ENCODE measurements around the gene STXBP4.

Gene STXBP4

DNA sequence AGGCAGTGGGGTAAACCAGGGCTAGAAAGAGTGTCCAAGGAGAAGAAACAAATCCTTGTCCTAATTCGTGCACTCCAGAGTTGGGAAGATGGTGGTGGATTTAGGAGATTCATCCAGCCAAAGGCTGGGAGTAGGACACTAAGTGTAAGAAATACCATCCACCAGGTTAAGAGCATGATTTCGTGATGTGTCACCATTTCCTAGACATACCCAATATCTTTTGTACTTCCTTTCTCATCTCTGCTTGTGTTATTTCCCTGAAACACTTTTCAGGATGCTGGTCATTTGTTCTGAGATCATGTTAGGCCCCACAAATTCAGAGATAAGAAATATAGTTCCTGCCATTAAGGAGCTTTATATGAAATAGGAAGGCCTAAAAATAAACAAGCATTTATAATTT, 189.9 kb downstream of the STXBP4 start:
- no peaks in the 10 kb centered on the region for H3K9me3 ChIP-seq (ENCODE audit: control insufficient read depth in 1 of 2, low read length in 2 of 2)
- H3K27ac ChIP-seq (ENCODE audit: low read depth, low read length), result no peak overlapping the region
- H3K4me1 ChIP-seq (ENCODE audit: control insufficient read depth in 1 of 2, insufficient read depth in 2 of 2, low read length in 2 of 2), result no peaks in the 10 kb centered on the region
- H3K27me3 ChIP-seq (ENCODE audit: control insufficient read depth in 1 of 2, insufficient read depth in 2 of 2, low read length in 2 of 2), result no peaks in the 10 kb centered on the region
- H3K9ac ChIP-seq (ENCODE audit: low read depth in 1 of 2, low read length in 2 of 2), result no peak overlapping the region
- H3K36me3 ChIP-seq (ENCODE audit: control insufficient read depth in 1 of 2, insufficient read depth in 2 of 2, low read length in 2 of 2), result peaks cover 0 to 4% of the 10 kb centered on the region in 2 donors
- no peak overlapping the region for H3K4me3 ChIP-seq (ENCODE audit: low read depth in 1 of 2, low read length in 2 of 2)

DNA sequence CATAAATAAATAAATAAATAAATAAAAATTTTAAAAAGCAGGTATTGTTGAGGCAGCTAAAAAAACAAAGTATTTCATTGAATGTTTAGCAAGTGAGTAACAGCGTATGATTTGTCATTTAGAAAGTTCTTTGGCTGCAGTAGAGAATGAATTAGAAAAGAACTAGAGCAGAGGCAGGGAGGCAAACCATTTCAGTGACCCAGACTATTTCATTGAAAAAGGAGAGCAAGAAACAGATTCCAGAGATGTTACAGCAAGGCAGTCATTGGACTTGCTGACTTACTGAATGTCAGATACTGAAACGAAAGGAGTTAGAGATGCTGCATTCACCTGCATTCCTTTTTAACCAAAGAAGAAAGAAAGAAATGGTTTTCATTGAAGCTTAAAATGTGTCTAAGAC, 190.7 kb downstream of the STXBP4 start:
- Histone ChIP-seq H3K27me3 (ENCODE audit: control insufficient read depth in 1 of 2, insufficient read depth in 2 of 2, low read length in 2 of 2) (no peaks in the 10 kb centered on the region), H3K27ac (ENCODE audit: low read depth, low read length) (no peak overlapping the region)

GRCh38 chr17:55160501-55160900, 191.9 kb downstream of the STXBP4 start:
- Histone ChIP-seq H3K9ac (ENCODE audit: low read depth in 1 of 2, low read length in 2 of 2) (no peak overlapping the region), H3K4me3 (ENCODE audit: low read depth in 1 of 2, low read length in 2 of 2) (no peak overlapping the region), H3K4me1 (ENCODE audit: control insufficient read depth in 1 of 2, insufficient read depth in 2 of 2, low read length in 2 of 2) (no peaks in the 10 kb centered on the region), H3K27me3 (ENCODE audit: control insufficient read depth in 1 of 2, insufficient read depth in 2 of 2, low read length in 2 of 2) (no peaks in the 10 kb centered on the region), H3K9me3 (ENCODE audit: control insufficient read depth in 1 of 2, low read length in 2 of 2) (no peaks in the 10 kb centered on the region), H3K36me3 (ENCODE audit: control insufficient read depth in 1 of 2, insufficient read depth in 2 of 2, low read length in 2 of 2) (peaks cover 0 to 4% of the 10 kb centered on the region in 2 donors), H3K27ac (ENCODE audit: low read depth, low read length) (no peak overlapping the region)

More for the DNA sequence above, 190.7 kb downstream of the STXBP4 start:
- no peaks in the 10 kb centered on the region for H3K4me1 ChIP-seq (ENCODE audit: control insufficient read depth in 1 of 2, insufficient read depth in 2 of 2, low read length in 2 of 2)
- peaks cover 0 to 4% of the 10 kb centered on the region in 2 donors for H3K36me3 ChIP-seq (ENCODE audit: control insufficient read depth in 1 of 2, insufficient read depth in 2 of 2, low read length in 2 of 2)
- H3K9ac ChIP-seq (ENCODE audit: low read depth in 1 of 2, low read length in 2 of 2), result no peak overlapping the region
- no peak overlapping the region for H3K4me3 ChIP-seq (ENCODE audit: low read depth in 1 of 2, low read length in 2 of 2)
- no peaks in the 10 kb centered on the region for H3K9me3 ChIP-seq (ENCODE audit: control insufficient read depth in 1 of 2, low read length in 2 of 2)

GRCh38 chr17:55161935-55162555, 193.5 kb downstream of the STXBP4 start:
- Histone ChIP-seq H3K27me3 (ENCODE audit: control insufficient read depth in 1 of 2, insufficient read depth in 2 of 2, low read length in 2 of 2) (no peaks in the 10 kb centered on the region), H3K36me3 (ENCODE audit: control insufficient read depth in 1 of 2, insufficient read depth in 2 of 2, low read length in 2 of 2) (peaks cover 0 to 4% of the 10 kb centered on the region in 2 donors), H3K4me1 (ENCODE audit: control insufficient read depth in 1 of 2, insufficient read depth in 2 of 2, low read length in 2 of 2) (no peaks in the 10 kb centered on the region), H3K9ac (ENCODE audit: low read depth in 1 of 2, low read length in 2 of 2) (no peak overlapping the region), H3K27ac (ENCODE audit: low read depth, low read length) (no peak overlapping the region), H3K4me3 (ENCODE audit: low read depth in 1 of 2, low read length in 2 of 2) (no peak overlapping the region), H3K9me3 (ENCODE audit: control insufficient read depth in 1 of 2, low read length in 2 of 2) (no peaks in the 10 kb centered on the region)

GRCh38 chr17:55162556-55162946, 194.0 kb downstream of the STXBP4 start:
- Histone ChIP-seq H3K27me3 (ENCODE audit: control insufficient read depth in 1 of 2, insufficient read depth in 2 of 2, low read length in 2 of 2) (no peaks in the 10 kb centered on the region), H3K9ac (ENCODE audit: low read depth in 1 of 2, low read length in 2 of 2) (no peak overlapping the region), H3K36me3 (ENCODE audit: control insufficient read depth in 1 of 2, insufficient read depth in 2 of 2, low read length in 2 of 2) (peaks cover 0 to 4% of the 10 kb centered on the region in 2 donors), H3K27ac (ENCODE audit: low read depth, low read length) (no peak overlapping the region), H3K4me3 (ENCODE audit: low read depth in 1 of 2, low read length in 2 of 2) (no peak overlapping the region), H3K9me3 (ENCODE audit: control insufficient read depth in 1 of 2, low read length in 2 of 2) (no peaks in the 10 kb centered on the region), H3K4me1 (ENCODE audit: control insufficient read depth in 1 of 2, insufficient read depth in 2 of 2, low read length in 2 of 2) (peaks cover 0 to 5% of the 10 kb centered on the region in 2 donors)

DNA sequence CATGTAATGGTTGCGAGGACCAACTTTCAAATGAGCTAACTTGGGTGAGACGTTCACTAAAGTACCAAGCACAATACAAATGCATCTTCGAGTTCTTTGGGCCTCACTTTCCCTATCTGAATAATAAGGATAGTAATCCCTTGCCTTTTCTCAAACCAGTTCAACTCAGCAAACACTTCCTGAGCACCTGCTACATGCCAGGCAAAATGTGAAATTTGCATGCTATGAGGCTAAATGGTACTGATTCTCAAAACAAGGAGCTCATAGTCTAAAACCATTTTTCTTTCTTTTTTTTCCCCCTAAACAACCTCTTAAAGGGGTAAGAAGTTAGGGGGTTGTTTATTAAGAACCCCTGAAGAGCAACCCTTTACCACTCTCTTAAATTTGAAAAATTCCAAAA, 194.8 kb downstream of the STXBP4 start:
- Histone ChIP-seq H3K27me3 (ENCODE audit: control insufficient read depth in 1 of 2, insufficient read depth in 2 of 2, low read length in 2 of 2) (no peaks in the 10 kb centered on the region), H3K36me3 (ENCODE audit: control insufficient read depth in 1 of 2, insufficient read depth in 2 of 2, low read length in 2 of 2) (peaks cover 0 to 4% of the 10 kb centered on the region in 2 donors), H3K4me1 (ENCODE audit: control insufficient read depth in 1 of 2, insufficient read depth in 2 of 2, low read length in 2 of 2) (peaks cover 0 to 7% of the 10 kb centered on the region in 2 donors), H3K27ac (ENCODE audit: low read depth, low read length) (no peak overlapping the region), H3K4me3 (ENCODE audit: low read depth in 1 of 2, low read length in 2 of 2) (no peak overlapping the region), H3K9me3 (ENCODE audit: control insufficient read depth in 1 of 2, low read length in 2 of 2) (no peaks in the 10 kb centered on the region), H3K9ac (ENCODE audit: low read depth in 1 of 2, low read length in 2 of 2) (no peak overlapping the region)

GRCh38 chr17:55166506-55166905, 197.9 kb downstream of the STXBP4 start:
- H3K9ac ChIP-seq (ENCODE audit: low read depth in 1 of 2, low read length in 2 of 2), result no peak overlapping the region

GRCh38 chr17:55167024-55167725, 198.6 kb downstream of the STXBP4 start:
- no peak overlapping the region for H3K4me3 ChIP-seq (ENCODE audit: low read depth in 1 of 2, low read length in 2 of 2)
- H3K27me3 ChIP-seq (ENCODE audit: control insufficient read depth in 1 of 2, insufficient read depth in 2 of 2, low read length in 2 of 2), result no peaks in the 10 kb centered on the region
- H3K27ac ChIP-seq (ENCODE audit: low read depth, low read length), result no peak overlapping the region
- H3K4me1 ChIP-seq (ENCODE audit: control insufficient read depth in 1 of 2, insufficient read depth in 2 of 2, low read length in 2 of 2), result peaks cover 0 to 7% of the 10 kb centered on the region in 2 donors
- H3K9me3 ChIP-seq (ENCODE audit: control insufficient read depth in 1 of 2, low read length in 2 of 2), result no peaks in the 10 kb centered on the region
- no peaks in the 10 kb centered on the region for H3K36me3 ChIP-seq (ENCODE audit: control insufficient read depth in 1 of 2, insufficient read depth in 2 of 2, low read length in 2 of 2)
- H3K9ac ChIP-seq (ENCODE audit: low read depth in 1 of 2, low read length in 2 of 2), result no peak overlapping the region

More at GRCh38 chr17:55166506-55166905, 197.9 kb downstream of the STXBP4 start:
- no peak overlapping the region for H3K4me3 ChIP-seq (ENCODE audit: low read depth in 1 of 2, low read length in 2 of 2)
- H3K27me3 ChIP-seq (ENCODE audit: control insufficient read depth in 1 of 2, insufficient read depth in 2 of 2, low read length in 2 of 2), result no peaks in the 10 kb centered on the region
- H3K27ac ChIP-seq (ENCODE audit: low read depth, low read length), result no peak overlapping the region
- no peaks in the 10 kb centered on the region for H3K9me3 ChIP-seq (ENCODE audit: control insufficient read depth in 1 of 2, low read length in 2 of 2)
- no peaks in the 10 kb centered on the region for H3K36me3 ChIP-seq (ENCODE audit: control insufficient read depth in 1 of 2, insufficient read depth in 2 of 2, low read length in 2 of 2)
- H3K4me1 ChIP-seq (ENCODE audit: control insufficient read depth in 1 of 2, insufficient read depth in 2 of 2, low read length in 2 of 2), result peaks cover 0 to 7% of the 10 kb centered on the region in 2 donors

GRCh38 chr17:55168958-55169687, 200.6 kb downstream of the STXBP4 start:
- H3K36me3 ChIP-seq (ENCODE audit: control insufficient read depth in 1 of 2, insufficient read depth in 2 of 2, low read length in 2 of 2), result no peaks in the 10 kb centered on the region
- no peak overlapping the region for H3K4me3 ChIP-seq (ENCODE audit: low read depth in 1 of 2, low read length in 2 of 2)
- H3K9me3 ChIP-seq (ENCODE audit: control insufficient read depth in 1 of 2, low read length in 2 of 2), result peaks cover 0 to 5% of the 10 kb centered on the region in 2 donors
- no peaks in the 10 kb centered on the region for H3K27me3 ChIP-seq (ENCODE audit: control insufficient read depth in 1 of 2, insufficient read depth in 2 of 2, low read length in 2 of 2)
- H3K4me1 ChIP-seq (ENCODE audit: control insufficient read depth in 1 of 2, insufficient read depth in 2 of 2, low read length in 2 of 2), result peaks cover 0 to 7% of the 10 kb centered on the region in 2 donors
- H3K27ac ChIP-seq (ENCODE audit: low read depth, low read length), result no peak overlapping the region
- H3K9ac ChIP-seq (ENCODE audit: low read depth in 1 of 2, low read length in 2 of 2), result no peak overlapping the region

Measured in duodenal mucosa (tissue), 2 donors.